Endothelial cell of umbilical vein (primary cell): ENCODE results near the gene GAK. TPM values are rescaled to one million over a fixed set of nuclear protein-coding genes. Genes with fewer than 3 reads are reported as not detected.

Source experiments
- BruUV-seq: library from RNA; stranded (reverse); fragments of 400-500 nt; replicated peaks from 2 replicates; lab custom pipeline; 2021; lab: Mats Ljungman, UMichigan
- CTCF ChIA-PET: fragments of 300-600, 350-600 bp; sonication (Branson Sonifier 250); formaldehyde crosslinking; loops from one replicate; lab custom pipeline; 2021; ENCODE audit warnings: antibody characterized with exemption, inconsistent platforms; lab: Charles Lee
- POLR2A ChIA-PET: fragments of 300-600, 350-600 bp; sonication (Branson Sonifier 250); formaldehyde crosslinking; loops from one replicate; lab custom pipeline; 2021; ENCODE audit warnings: antibody characterized with exemption, inconsistent platforms; lab: Charles Lee
- DNase-seq: peaks from one replicate; pipeline ENCODE4 v3.0.0-alpha.2; 2011; ENCODE audit warnings: low read depth, low spot score
- FAIRE-seq: peaks from 2 replicates; lab custom pipeline; 2011; peaks lifted over from hg19 to GRCh38; lab: Jason Lieb, UNC
- H2AFZ ChIP-seq: 2 replicates; pipeline ENCODE4 v1.6.0; 2012; ENCODE audit warnings: low read depth, low read length, control low read depth, inconsistent platforms
- H3K27ac ChIP-seq: 2 replicates; pipeline ENCODE4 v1.5.1; 2011; ENCODE audit warnings: low read depth, mild to moderate bottlenecking, control low read depth, low read length, moderate library complexity; ENCODE audit not compliant: insufficient read depth
- H3K27me3 ChIP-seq, 2 experiments: 2 replicates each; pipeline versions ENCODE4 v1.6.0 to v1.6.1; 2011; ENCODE audit warnings: low read length in 2 of 2, mixed read lengths in 1 of 2; ENCODE audit not compliant: control insufficient read depth in 2 of 2, insufficient read depth in 2 of 2
- H3K36me3 ChIP-seq, 2 experiments: 2 replicates in 1 of 2; 3 replicates in 1 of 2; pipeline ENCODE4 v1.5.1; 2011; ENCODE audit warnings: low read length in 2 of 2, mild to moderate bottlenecking in 1 of 2, moderate library complexity in 1 of 2; ENCODE audit not compliant: control insufficient read depth in 2 of 2, insufficient read depth in 2 of 2; ENCODE audit errors: extremely low read depth in 1 of 2
- H3K4me1 ChIP-seq: 3 replicates; pipeline ENCODE4 v1.5.1; 2011; ENCODE audit warnings: mild to moderate bottlenecking, low read length; ENCODE audit not compliant: control insufficient read depth, insufficient read depth; ENCODE audit errors: extremely low read depth
- H3K4me2 ChIP-seq: 2 replicates; pipeline ENCODE4 v1.6.1; 2011; ENCODE audit warnings: low read length, control low read depth, mixed read lengths; ENCODE audit not compliant: insufficient read depth
- H3K4me3 ChIP-seq, 3 experiments: fragments of 200-600 bp in 1 of 3; sonication (generic), shearing (Covaris generic) in 1 of 3; replicated peaks in 1 of 3; 2 replicates each; pipeline ENCODE4 v1.5.1; 2011 to 2016; ENCODE audit warnings: control low read depth in 3 of 3, low read length in 3 of 3, mild to moderate bottlenecking in 2 of 3, inconsistent platforms in 1 of 3, low read depth in 1 of 3, moderate library complexity in 1 of 3; ENCODE audit not compliant: insufficient read depth in 1 of 3
- H3K79me2 ChIP-seq: 2 replicates; pipeline ENCODE4 v1.6.0; 2012; ENCODE audit warnings: low read length, inconsistent platforms; ENCODE audit not compliant: control insufficient read depth, insufficient read depth
- H3K9ac ChIP-seq: replicated peaks from 2 replicates; pipeline ENCODE3; 2011; ENCODE audit warnings: low read length, control low read depth; ENCODE audit not compliant: insufficient read depth; ENCODE audit errors: extremely low read depth
- H3K9me1 ChIP-seq: replicated peaks from 3 replicates; pipeline ENCODE4 v1.6.0; 2011; ENCODE audit warnings: mild to moderate bottlenecking, low read length; ENCODE audit not compliant: control insufficient read depth, insufficient read depth; ENCODE audit errors: extremely low read depth
- H3K9me3 ChIP-seq: replicated peaks from 2 replicates; pipeline ENCODE4 v1.5.1; 2012; ENCODE audit warnings: low read length, inconsistent platforms; ENCODE audit not compliant: control insufficient read depth, insufficient read depth
- H4K20me1 ChIP-seq: replicated peaks from 2 replicates; pipeline ENCODE3; 2011; ENCODE audit warnings: mild to moderate bottlenecking, low read length; ENCODE audit not compliant: control insufficient read depth, insufficient read depth; ENCODE audit errors: extremely low read depth
- CTCF ChIP-seq, 2 donors: IDR thresholded peaks; 1 replicate in 1 of 2; 2 replicates in 1 of 2; pipeline ENCODE4 v1.5.1; 2011; ENCODE audit warnings: low read length in 2 of 2, mild to moderate bottlenecking in 2 of 2, moderate library complexity in 2 of 2, control low read depth in 1 of 2, inconsistent platforms in 1 of 2, low read depth in 1 of 2; ENCODE audit not compliant: insufficient read depth in 1 of 2; ENCODE audit errors: extremely low read depth in 1 of 2
- EZH2 ChIP-seq: IDR thresholded peaks from 2 replicates; pipeline ENCODE4 v1.6.1; 2012; ENCODE audit warnings: borderline replicate concordance, low read depth, mild to moderate bottlenecking, moderate library complexity, low read length, inconsistent platforms; ENCODE audit not compliant: severe bottlenecking
- FOS ChIP-seq: IDR thresholded peaks from 2 replicates; pipeline ENCODE4 v1.6.1; 2011; ENCODE audit warnings: mild to moderate bottlenecking, low read length, moderate library complexity, borderline replicate concordance; ENCODE audit not compliant: insufficient read depth
- GATA2 ChIP-seq: IDR thresholded peaks from 2 replicates; pipeline ENCODE4 v1.7.0; 2011; ENCODE audit warnings: low read depth, mild to moderate bottlenecking, moderate library complexity, mixed read lengths, low read length; ENCODE audit not compliant: insufficient read length, insufficient read depth
- JUN ChIP-seq: IDR thresholded peaks from 2 replicates; pipeline ENCODE4 v1.6.1; 2011; ENCODE audit warnings: borderline replicate concordance, low read depth; ENCODE audit not compliant: insufficient read length, insufficient read depth
- MAX ChIP-seq: IDR thresholded peaks from 2 replicates; pipeline ENCODE4 v1.6.1; 2011; ENCODE audit not compliant: insufficient read depth, insufficient read length
- MYC ChIP-seq: IDR thresholded peaks from one replicate; pipeline ENCODE4 v1.6.1; 2011; ENCODE audit warnings: mild to moderate bottlenecking, low read depth, low read length
- POLR2A ChIP-seq: IDR thresholded peaks from 2 replicates; pipeline ENCODE4 v1.6.1; 2012; ENCODE audit warnings: low read depth, mild to moderate bottlenecking, control low read depth, low read length
- POLR2AphosphoS5 ChIP-seq: IDR thresholded peaks from 2 replicates; pipeline ENCODE4 v1.6.1; 2012; ENCODE audit warnings: low read depth, mild to moderate bottlenecking, control low read depth, low read length, moderate library complexity; ENCODE audit not compliant: insufficient read depth
- dilution Hi-C: fragments of 300-500 bp; cut with MboI; formaldehyde crosslinking; loops from one replicate; pipeline ENCODE4 v1.15.0; 2019; ENCODE audit warnings: low sequenced_read_pairs; ENCODE audit not compliant: extremely low pct_ligation_motif_present
- intact Hi-C: fragments of 100-400 bp; cut with micrococcal nuclease; formaldehyde crosslinking; loops from one replicate; pipeline ENCODE4 v1.10.0; 2022
- polyA plus RNA-seq, 4 experiments: library from polyadenylated mRNA; depleted of rRNA in 3 of 4; stranded (reverse) in 3 of 4; unstranded in 1 of 4; fragments of >200 nt; gene quantifications; 2 replicates each; pipeline versions ENCODE4 v1.2.1 to v1.2.3, GENCODE V29; 2011 to 2012; ENCODE audit warnings: missing spikeins in 1 of 4
- total RNA-seq: library from RNA; stranded (reverse); gene quantifications from 2 replicates; pipeline ENCODE4 v1.2.3, GENCODE V29; 2021

GAK gene
- total and polyA plus RNA-seq, 2 donors (not counting 3 experiments of a cell fraction or from before 2014, with no cell fraction given) = 49.6 to 109 TPM

- H2AFZ ChIP-seq = no peak overlapping the region
- no peak overlapping the region for H3K4me2 ChIP-seq
- dilution Hi-C loops = no loop called here
- FAIRE-seq (no peak), DNase-seq (no peak)
- H3K4me1 ChIP-seq = peaks cover 8% of the 10 kb centered on the region
- no peak overlapping the region for H3K27ac ChIP-seq
- intact Hi-C loops = no loop called here
- BruUV-seq = no TSS peak
- H3K9me3 ChIP-seq = no peaks in the 10 kb centered on the region
- ChIA-PET CTCF (no interaction called here), POLR2A (no interaction called here)
- no peak overlapping the region for H3K4me3 ChIP-seq
- H3K27me3 ChIP-seq = no peaks in the 10 kb centered on the region
- peaks cover 4 to 9% of the 10 kb centered on the region in 2 experiments for H3K36me3 ChIP-seq
- peaks cover 23% of the 10 kb centered on the region for H3K79me2 ChIP-seq
- H3K9me1 ChIP-seq = no peaks in the 10 kb centered on the region
- H3K9ac ChIP-seq = no peak overlapping the region
- TF ChIP-seq MYC (no peak), CTCF (IDR thresholded peaks at IDR 0.05; ENCODE audit: extremely low read depth in 1 of 2, insufficient read depth in 1 of 2, low read depth in 1 of 2, low read length in 2 of 2) (no peak), FOS (no peak), JUN (no peak), POLR2AphosphoS5 (no peak), EZH2 (no peak), MAX (no peak), POLR2A (no peak), GATA2 (no peak)
- no peaks in the 10 kb centered on the region for H4K20me1 ChIP-seq
Measured at GRCh38 chr4:909821-910220, 22.3 kb downstream of the GAK start.
